GM19035 (cell line): Measurements from ENCODE around the gene NMNAT3.

Experiments used
- ATAC-seq: cut with Tn5 transposase; IDR thresholded peaks from one replicate; pipeline ENCODE4 v1.9.1; 2021; ENCODE audit not compliant: unreplicated experiment

The NMNAT3 gene

DNA sequence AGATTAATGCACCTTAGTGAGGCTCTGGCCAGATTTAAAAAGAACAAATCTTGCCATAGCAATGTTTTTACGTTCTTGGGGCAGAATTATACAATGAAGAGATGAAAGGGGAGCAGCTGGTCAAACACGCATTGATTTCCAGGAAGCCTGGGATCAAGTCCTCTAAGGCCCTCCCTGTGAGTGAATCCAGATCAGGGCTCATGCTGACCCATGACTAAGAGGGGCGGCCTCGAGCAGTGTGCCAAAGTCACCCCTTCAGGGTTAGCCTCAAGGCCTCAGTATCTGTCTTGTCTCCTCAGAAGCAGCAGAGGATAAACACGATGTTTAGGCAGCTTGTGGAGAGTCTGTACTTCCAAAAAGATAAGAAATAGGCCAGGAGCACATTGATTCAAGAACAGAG lies 129.0 kb downstream of the NMNAT3 start:
- no peak for ATAC-seq

DNA sequence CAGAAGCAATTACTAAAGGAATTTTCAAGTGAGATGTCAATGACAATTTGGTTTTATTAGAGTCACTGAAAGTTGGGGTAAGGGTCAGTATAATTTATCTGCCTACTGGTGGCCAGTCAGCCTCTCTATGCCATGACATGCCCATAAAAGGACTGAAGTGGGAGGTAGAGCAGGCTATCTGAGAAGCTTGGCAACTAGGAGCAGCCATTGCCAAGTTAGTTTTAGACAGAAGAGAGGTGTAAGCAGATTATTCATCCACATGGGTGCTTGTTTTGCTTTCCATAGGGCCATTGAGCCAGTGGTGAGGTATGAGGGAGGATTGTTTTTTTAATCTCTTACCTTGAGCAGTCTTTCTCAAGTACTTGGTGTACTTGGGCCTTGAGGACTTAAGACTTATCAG lies 130.1 kb downstream of the NMNAT3 start:
- no peak for ATAC-seq

GRCh38 chr3:139546772-139547171 lies 131.0 kb downstream of the NMNAT3 start:
- ATAC-seq, result no peak

DNA sequence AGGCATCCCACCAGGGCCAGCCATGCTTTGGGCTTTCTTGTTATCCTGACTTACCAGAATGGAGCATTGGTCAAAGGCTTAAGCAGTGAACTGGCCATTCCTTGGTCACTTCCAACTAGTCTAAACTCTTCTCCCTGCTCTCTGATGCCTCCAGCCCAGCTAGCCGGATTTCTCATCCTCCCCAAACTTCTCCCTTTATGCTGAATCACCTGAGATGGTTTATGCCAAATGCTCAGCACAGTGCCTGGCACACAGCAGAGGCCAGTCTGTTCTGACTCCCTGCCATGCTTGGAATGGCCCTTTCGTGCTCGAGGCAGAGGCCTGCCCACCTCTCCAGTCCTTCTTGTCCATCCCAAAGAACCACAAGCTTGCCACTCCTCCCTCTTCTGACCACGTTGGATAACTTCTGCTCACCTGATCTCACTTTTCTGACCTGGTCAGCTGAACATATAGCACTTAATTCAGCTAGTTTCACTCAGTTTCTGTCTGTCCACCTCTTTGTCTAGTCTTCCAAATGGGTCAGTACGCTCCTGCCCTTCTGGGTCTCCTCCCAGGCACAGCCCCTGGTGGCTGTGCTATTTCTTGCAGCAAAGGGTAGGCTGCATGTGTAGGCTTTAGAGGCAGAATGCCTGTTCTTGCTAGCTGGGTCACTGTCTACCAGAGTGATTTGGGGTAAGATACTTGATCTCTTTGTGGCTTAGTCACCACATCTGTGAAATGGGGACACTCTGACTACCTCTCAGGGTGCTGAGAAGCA lies 136.1 kb downstream of the NMNAT3 start:
- ATAC-seq, result no peak

DNA sequence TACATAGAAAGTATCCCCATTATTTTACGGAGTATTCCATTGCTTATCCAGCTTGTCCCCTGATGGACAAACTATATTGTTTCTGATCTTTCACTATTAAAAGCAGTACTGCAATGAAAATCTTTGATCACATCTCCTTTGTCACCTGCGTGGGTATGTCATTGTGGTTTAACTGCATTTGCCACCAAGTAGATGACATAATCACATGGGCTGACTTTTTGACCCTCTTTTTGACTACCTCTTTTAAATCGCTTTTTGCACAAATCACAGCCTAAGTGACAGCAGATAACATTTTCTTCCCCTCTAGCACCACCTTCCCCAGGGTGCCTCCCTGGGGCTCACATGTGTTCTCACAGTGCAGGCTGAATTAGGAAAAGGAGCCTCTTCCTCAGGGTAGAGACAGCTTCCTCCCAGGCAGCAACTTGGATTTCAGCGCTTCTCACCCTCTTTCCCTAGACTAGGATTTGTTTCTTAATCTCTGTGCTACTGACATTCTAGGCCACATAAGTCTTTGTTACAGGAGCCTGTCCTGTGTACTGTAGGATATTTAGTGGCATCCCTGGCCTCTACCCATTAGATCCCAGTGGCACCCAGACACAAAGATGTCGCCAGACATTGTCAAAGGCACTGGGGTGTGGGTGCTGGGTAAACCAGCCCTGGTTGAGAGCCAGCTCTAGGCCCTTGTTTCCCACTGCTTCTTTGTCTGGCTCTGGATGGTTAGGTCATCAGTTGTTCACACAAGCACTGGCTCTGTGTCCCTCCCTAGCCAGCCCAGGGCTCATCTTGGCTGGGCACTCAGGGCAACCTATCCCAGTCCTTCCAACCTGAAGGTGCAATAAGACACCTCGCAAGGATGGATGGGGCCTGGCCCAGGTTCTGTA lies 136.9 kb downstream of the NMNAT3 start:
- ATAC-seq, result no peak

GRCh38 chr3:139538733-139539132 lies 139.0 kb downstream of the NMNAT3 start:
- no peak for ATAC-seq

DNA sequence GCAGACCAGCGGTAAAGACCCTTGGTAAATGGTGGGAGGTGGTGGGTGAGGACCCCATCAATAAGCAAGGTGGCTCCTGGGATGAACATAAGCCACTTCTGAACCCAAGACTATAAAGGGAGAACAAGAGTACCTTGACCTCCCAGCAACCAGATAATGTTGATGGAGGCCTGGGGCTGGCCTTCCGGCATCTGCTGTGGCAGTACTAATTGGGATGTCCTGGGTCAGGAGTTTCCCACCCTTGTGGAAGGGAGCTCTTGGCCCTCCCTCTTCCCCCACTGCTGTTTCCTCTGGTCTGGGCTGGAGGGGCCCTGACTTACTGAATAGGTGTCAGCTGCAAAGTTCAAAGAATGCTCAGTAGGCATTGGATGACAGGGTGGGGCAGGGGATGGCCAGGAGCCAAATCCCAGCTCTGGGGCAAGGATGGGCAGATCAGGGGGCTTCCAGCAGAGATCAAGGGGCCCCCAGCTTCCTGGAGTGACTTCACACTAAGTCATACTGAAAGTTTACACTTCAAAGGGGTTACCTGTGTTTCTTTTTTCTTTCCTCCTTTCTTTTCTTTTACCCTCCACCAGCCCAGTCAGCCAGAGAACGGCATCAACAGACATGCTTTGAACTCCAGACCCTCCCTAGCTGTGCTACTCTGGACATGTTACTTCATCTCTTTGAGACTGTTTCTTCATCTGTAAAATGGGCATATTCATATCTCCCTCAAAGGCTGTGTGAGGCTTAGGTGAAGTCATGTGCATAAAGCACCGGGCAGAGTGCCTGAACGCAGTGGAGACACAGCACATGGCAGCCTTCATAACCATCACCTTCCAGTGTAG lies 139.8 kb downstream of the NMNAT3 start:
- ATAC-seq, result no peak

DNA sequence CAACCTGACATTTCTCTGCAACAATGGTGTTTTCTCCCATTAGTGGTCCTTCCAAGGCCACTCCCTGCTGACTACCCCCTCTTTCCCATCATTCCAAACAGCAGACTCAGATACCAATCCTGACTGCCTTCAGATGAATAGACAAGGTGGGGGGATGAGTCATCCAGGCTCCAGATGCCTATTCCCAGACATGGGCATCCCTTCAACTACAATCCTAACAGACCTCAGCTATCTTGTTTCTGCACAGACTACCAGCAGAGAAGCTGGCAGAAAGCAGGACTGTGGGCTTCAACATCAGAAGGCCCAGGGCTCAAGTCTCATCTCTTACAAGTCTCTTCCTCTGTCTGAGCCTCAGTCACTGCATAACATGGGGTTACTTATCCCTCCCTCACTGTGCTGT lies 140.4 kb downstream of the NMNAT3 start:
- ATAC-seq, result no peak

GRCh38 chr3:139534992-139535879 lies 142.5 kb downstream of the NMNAT3 start:
- ATAC-seq, result no peak

DNA sequence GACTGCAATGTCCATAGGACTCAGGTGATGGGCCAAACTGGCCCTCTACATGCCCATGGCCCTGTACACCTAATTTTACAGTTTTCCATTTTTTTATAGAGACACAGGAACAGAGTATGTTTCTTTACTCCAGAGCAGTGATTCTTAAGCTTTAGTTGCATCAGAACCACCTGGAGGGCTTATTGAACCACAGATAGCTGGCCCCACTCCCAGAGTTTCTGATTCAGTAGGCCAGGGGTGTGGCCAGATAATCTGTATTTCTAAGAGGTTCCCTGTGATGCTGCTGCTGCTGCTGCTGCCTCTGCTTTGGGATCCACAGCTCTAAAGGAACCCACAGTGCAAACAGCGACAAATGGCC lies 143.3 kb downstream of the NMNAT3 start:
- no peak for ATAC-seq

DNA sequence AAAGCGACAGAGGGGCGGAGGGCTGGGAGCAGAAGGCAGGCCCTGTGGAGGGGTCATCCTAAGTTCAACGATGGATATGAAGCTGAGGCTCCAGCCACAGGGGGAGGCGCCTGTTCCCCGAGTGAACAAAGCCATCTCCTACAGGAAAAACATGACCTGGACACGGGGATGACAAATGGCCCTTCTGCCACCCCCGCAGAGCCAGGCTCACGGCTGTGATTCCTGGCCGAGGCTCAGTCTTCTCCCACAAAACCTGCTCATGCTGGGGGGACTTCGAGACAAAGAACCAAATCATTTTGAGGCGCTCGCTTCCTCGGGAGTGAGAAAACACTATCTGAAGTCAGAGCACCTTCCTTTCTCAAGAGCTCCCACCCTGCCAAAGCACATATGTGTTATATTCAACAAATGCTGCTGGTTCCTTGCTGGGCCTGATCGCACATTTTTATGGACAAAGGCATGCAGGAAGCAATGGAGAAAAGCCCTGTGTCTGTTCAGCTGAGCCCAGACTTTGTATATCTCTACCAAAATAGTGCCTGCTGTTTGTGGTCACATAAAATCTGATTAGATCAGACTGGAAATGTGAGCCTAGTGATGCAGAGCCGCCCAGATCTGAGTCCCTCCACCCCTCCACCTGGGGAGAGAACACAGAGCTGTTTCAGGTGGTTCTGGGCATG lies 143.9 kb downstream of the NMNAT3 start:
- no peak for ATAC-seq

- ATAC-seq, result no peak
Observed at GRCh38 chr3:139532976-139533375, 144.8 kb downstream of the NMNAT3 start.

- ATAC-seq, result no peak
Observed at GRCh38 chr3:139530717-139531116, 147.1 kb downstream of the NMNAT3 start.

DNA sequence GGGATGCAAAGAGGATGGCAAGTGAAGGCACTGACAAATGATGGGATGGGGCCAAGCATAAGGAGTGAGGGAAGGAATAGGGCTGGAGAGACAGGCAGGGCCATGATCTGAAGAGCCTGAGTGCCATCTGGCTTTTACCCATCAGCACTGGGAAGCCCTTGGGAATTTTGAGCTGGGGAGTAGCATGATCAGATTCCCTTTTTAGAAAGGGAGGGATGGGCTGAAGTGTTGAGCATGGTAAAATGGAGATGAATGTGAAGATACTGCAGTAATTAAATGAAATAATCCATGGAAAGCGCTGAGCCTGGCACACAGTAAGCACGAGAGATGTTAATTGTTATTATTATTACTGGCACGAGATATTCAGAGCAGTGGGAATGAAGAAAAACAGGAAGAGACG lies 148.1 kb downstream of the NMNAT3 start:
- ATAC-seq, result no peak

- ATAC-seq, result no peak
Observed at GRCh38 chr3:139528924-139529323, 148.8 kb downstream of the NMNAT3 start.

- no peak for ATAC-seq
Observed at GRCh38 chr3:139528281-139528680, 149.5 kb downstream of the NMNAT3 start.

DNA sequence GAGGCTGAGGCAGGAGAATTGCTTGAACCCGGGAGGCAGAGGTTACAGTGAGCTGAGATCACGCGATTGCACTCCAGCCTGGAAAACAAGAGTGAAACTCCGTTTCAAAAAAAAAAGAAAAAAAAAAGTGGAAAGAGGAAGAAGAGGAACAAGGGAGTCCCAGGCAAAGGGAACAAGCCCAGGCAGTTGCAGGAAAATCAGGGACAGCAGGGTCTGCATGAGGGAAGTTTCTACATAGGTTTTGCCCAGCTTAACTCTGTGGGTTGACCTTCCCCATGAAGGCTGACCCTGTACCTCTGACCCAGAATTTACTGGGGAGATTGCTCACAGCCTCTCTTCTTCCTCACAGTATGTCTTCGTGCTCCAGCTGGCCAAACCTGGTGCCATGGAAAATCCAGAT lies 150.5 kb downstream of the NMNAT3 start:
- ATAC-seq, result no peak

DNA sequence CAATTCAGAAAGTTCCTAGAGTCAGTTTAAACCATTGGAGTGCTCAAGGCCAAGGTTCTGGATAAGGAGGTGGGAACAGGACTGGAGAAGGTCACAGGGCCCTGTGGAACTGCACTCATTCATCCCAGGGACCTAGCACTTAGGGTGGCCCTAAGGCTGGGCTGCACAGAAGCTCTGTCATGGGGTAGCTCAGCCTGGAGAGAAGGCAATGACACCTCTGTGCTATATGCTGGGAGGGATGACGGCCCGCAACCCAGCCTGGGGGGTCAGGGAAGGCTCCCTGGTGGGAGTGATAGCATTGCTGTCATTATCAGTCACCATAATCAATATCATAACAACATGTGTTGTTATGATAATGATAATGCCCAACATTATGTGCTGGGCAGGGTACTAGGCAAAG lies 151.6 kb downstream of the NMNAT3 start:
- no peak for ATAC-seq

GRCh38 chr3:139524841-139525636 lies 152.7 kb downstream of the NMNAT3 start:
- ATAC-seq, result no peak
